ENCODE results near the gene DDHD1.

DDHD1 gene

GRCh38 chr14:53152184-53152886, 788 bp downstream of the DDHD1 start:
- H3K36me3 ChIP-seq (ENCODE audit: control insufficient read depth in 2 of 2, insufficient read depth in 2 of 2, low read length in 2 of 2) = no peaks in the 10 kb centered on the region
- peak overlapping the region; percentile 82 to 86 for H3K27ac ChIP-seq (ENCODE audit: low read depth in 2 of 2, low read length in 2 of 2)
- peak overlapping the region; percentile 75 to 82 for H3K9ac ChIP-seq (ENCODE audit: low read depth in 1 of 2, low read length in 2 of 2)
- peak overlapping the region; percentile 76 to 85 for H3K4me3 ChIP-seq (ENCODE audit: low read length in 2 of 2)
- no peaks in the 10 kb centered on the region for H3K27me3 ChIP-seq (ENCODE audit: control insufficient read depth in 2 of 2, insufficient read depth in 2 of 2, low read length in 2 of 2)
- no peaks in the 10 kb centered on the region for H3K9me3 ChIP-seq (ENCODE audit: control insufficient read depth in 2 of 2, low read length in 2 of 2)
- H3K4me1 ChIP-seq (ENCODE audit: control insufficient read depth in 2 of 2, insufficient read depth in 2 of 2, low read length in 2 of 2) = peaks cover 8 to 18% of the 10 kb centered on the region in 2 donors

GRCh38 chr14:53151523-53152183, 1.5 kb downstream of the DDHD1 start:
- H3K4me1 ChIP-seq (ENCODE audit: control insufficient read depth in 2 of 2, insufficient read depth in 2 of 2, low read length in 2 of 2) = peaks cover 8 to 18% of the 10 kb centered on the region in 2 donors
- no peaks in the 10 kb centered on the region for H3K36me3 ChIP-seq (ENCODE audit: control insufficient read depth in 2 of 2, insufficient read depth in 2 of 2, low read length in 2 of 2)
- peak overlapping the region; percentile 82 to 86 for H3K27ac ChIP-seq (ENCODE audit: low read depth in 2 of 2, low read length in 2 of 2)
- H3K9me3 ChIP-seq (ENCODE audit: control insufficient read depth in 2 of 2, low read length in 2 of 2) = no peaks in the 10 kb centered on the region
- H3K9ac ChIP-seq (ENCODE audit: low read depth in 1 of 2, low read length in 2 of 2) = peak overlapping the region; percentile 75 to 82
- H3K27me3 ChIP-seq (ENCODE audit: control insufficient read depth in 2 of 2, insufficient read depth in 2 of 2, low read length in 2 of 2) = no peaks in the 10 kb centered on the region
- H3K4me3 ChIP-seq (ENCODE audit: low read length in 2 of 2) = peak overlapping the region; percentile 76 to 85

GRCh38 chr14:53149668-53150316, 3.3 kb downstream of the DDHD1 start:
- no peaks in the 10 kb centered on the region for H3K36me3 ChIP-seq (ENCODE audit: control insufficient read depth in 2 of 2, insufficient read depth in 2 of 2, low read length in 2 of 2)
- H3K27ac ChIP-seq (ENCODE audit: low read depth in 2 of 2, low read length in 2 of 2) = no peak overlapping the region
- no peak overlapping the region for H3K9ac ChIP-seq (ENCODE audit: low read depth in 1 of 2, low read length in 2 of 2)
- H3K4me3 ChIP-seq (ENCODE audit: low read length in 2 of 2) = peak overlapping the region in 1 of 2 donors; percentile 26
- no peaks in the 10 kb centered on the region for H3K9me3 ChIP-seq (ENCODE audit: control insufficient read depth in 2 of 2, low read length in 2 of 2)
- H3K4me1 ChIP-seq (ENCODE audit: control insufficient read depth in 2 of 2, insufficient read depth in 2 of 2, low read length in 2 of 2) = peaks cover 8 to 18% of the 10 kb centered on the region in 2 donors
- H3K27me3 ChIP-seq (ENCODE audit: control insufficient read depth in 2 of 2, insufficient read depth in 2 of 2, low read length in 2 of 2) = no peaks in the 10 kb centered on the region

GRCh38 chr14:53148671-53149070, 4.5 kb downstream of the DDHD1 start:
- Histone ChIP-seq H3K27ac (ENCODE audit: low read depth in 2 of 2, low read length in 2 of 2) (no peak overlapping the region), H3K27me3 (ENCODE audit: control insufficient read depth in 2 of 2, insufficient read depth in 2 of 2, low read length in 2 of 2) (no peaks in the 10 kb centered on the region), H3K36me3 (ENCODE audit: control insufficient read depth in 2 of 2, insufficient read depth in 2 of 2, low read length in 2 of 2) (no peaks in the 10 kb centered on the region), H3K9ac (ENCODE audit: low read depth in 1 of 2, low read length in 2 of 2) (no peak overlapping the region), H3K9me3 (ENCODE audit: control insufficient read depth in 2 of 2, low read length in 2 of 2) (no peaks in the 10 kb centered on the region), H3K4me3 (ENCODE audit: low read length in 2 of 2) (no peak overlapping the region), H3K4me1 (ENCODE audit: control insufficient read depth in 2 of 2, insufficient read depth in 2 of 2, low read length in 2 of 2) (peaks cover 8 to 18% of the 10 kb centered on the region in 2 donors)

- H3K36me3 ChIP-seq (ENCODE audit: control insufficient read depth in 2 of 2, insufficient read depth in 2 of 2, low read length in 2 of 2) = no peaks in the 10 kb centered on the region
- H3K9me3 ChIP-seq (ENCODE audit: control insufficient read depth in 2 of 2, low read length in 2 of 2) = no peaks in the 10 kb centered on the region
- H3K27me3 ChIP-seq (ENCODE audit: control insufficient read depth in 2 of 2, insufficient read depth in 2 of 2, low read length in 2 of 2) = no peaks in the 10 kb centered on the region
- no peak overlapping the region for H3K4me3 ChIP-seq (ENCODE audit: low read length in 2 of 2)
- peaks cover 8 to 15% of the 10 kb centered on the region in 2 donors for H3K4me1 ChIP-seq (ENCODE audit: control insufficient read depth in 2 of 2, insufficient read depth in 2 of 2, low read length in 2 of 2)
- no peak overlapping the region for H3K9ac ChIP-seq (ENCODE audit: low read depth in 1 of 2, low read length in 2 of 2)
- H3K27ac ChIP-seq (ENCODE audit: low read depth in 2 of 2, low read length in 2 of 2) = no peak overlapping the region
Measured at GRCh38 chr14:53147893-53148292, 5.2 kb downstream of the DDHD1 start.

GRCh38 chr14:53147208-53147607, 5.9 kb downstream of the DDHD1 start:
- Histone ChIP-seq H3K27me3 (ENCODE audit: control insufficient read depth in 2 of 2, insufficient read depth in 2 of 2, low read length in 2 of 2) (no peaks in the 10 kb centered on the region), H3K4me1 (ENCODE audit: control insufficient read depth in 2 of 2, insufficient read depth in 2 of 2, low read length in 2 of 2) (peaks cover 8 to 15% of the 10 kb centered on the region in 2 donors), H3K9me3 (ENCODE audit: control insufficient read depth in 2 of 2, low read length in 2 of 2) (no peaks in the 10 kb centered on the region), H3K9ac (ENCODE audit: low read depth in 1 of 2, low read length in 2 of 2) (no peak overlapping the region), H3K4me3 (ENCODE audit: low read length in 2 of 2) (no peak overlapping the region), H3K36me3 (ENCODE audit: control insufficient read depth in 2 of 2, insufficient read depth in 2 of 2, low read length in 2 of 2) (no peaks in the 10 kb centered on the region), H3K27ac (ENCODE audit: low read depth in 2 of 2, low read length in 2 of 2) (no peak overlapping the region)

- Histone ChIP-seq H3K4me1 (ENCODE audit: control insufficient read depth in 2 of 2, insufficient read depth in 2 of 2, low read length in 2 of 2) (peaks cover 5 to 14% of the 10 kb centered on the region in 2 donors), H3K9ac (ENCODE audit: low read depth in 1 of 2, low read length in 2 of 2) (no peak overlapping the region), H3K27me3 (ENCODE audit: control insufficient read depth in 2 of 2, insufficient read depth in 2 of 2, low read length in 2 of 2) (no peaks in the 10 kb centered on the region), H3K27ac (ENCODE audit: low read depth in 2 of 2, low read length in 2 of 2) (no peak overlapping the region), H3K36me3 (ENCODE audit: control insufficient read depth in 2 of 2, insufficient read depth in 2 of 2, low read length in 2 of 2) (no peaks in the 10 kb centered on the region), H3K9me3 (ENCODE audit: control insufficient read depth in 2 of 2, low read length in 2 of 2) (no peaks in the 10 kb centered on the region), H3K4me3 (ENCODE audit: low read length in 2 of 2) (no peak overlapping the region)
Measured at GRCh38 chr14:53146739-53147138, 6.4 kb downstream of the DDHD1 start.

GRCh38 chr14:53144244-53144643, 8.9 kb downstream of the DDHD1 start:
- Histone ChIP-seq H3K9me3 (ENCODE audit: control insufficient read depth in 2 of 2, low read length in 2 of 2) (peaks cover 5% of the 10 kb centered on the region in 2 donors), H3K27me3 (ENCODE audit: control insufficient read depth in 2 of 2, insufficient read depth in 2 of 2, low read length in 2 of 2) (no peaks in the 10 kb centered on the region), H3K9ac (ENCODE audit: low read depth in 1 of 2, low read length in 2 of 2) (no peak overlapping the region), H3K4me3 (ENCODE audit: low read length in 2 of 2) (no peak overlapping the region), H3K4me1 (ENCODE audit: control insufficient read depth in 2 of 2, insufficient read depth in 2 of 2, low read length in 2 of 2) (no peaks in the 10 kb centered on the region), H3K27ac (ENCODE audit: low read depth in 2 of 2, low read length in 2 of 2) (no peak overlapping the region), H3K36me3 (ENCODE audit: control insufficient read depth in 2 of 2, insufficient read depth in 2 of 2, low read length in 2 of 2) (no peaks in the 10 kb centered on the region)

GRCh38 chr14:53140585-53140984, 12.5 kb downstream of the DDHD1 start:
- H3K27me3 ChIP-seq (ENCODE audit: control insufficient read depth in 2 of 2, insufficient read depth in 2 of 2, low read length in 2 of 2) = no peaks in the 10 kb centered on the region
- peaks cover 5 to 8% of the 10 kb centered on the region in 2 donors for H3K9me3 ChIP-seq (ENCODE audit: control insufficient read depth in 2 of 2, low read length in 2 of 2)
- H3K27ac ChIP-seq (ENCODE audit: low read depth in 2 of 2, low read length in 2 of 2) = no peak overlapping the region
- no peaks in the 10 kb centered on the region for H3K4me1 ChIP-seq (ENCODE audit: control insufficient read depth in 2 of 2, insufficient read depth in 2 of 2, low read length in 2 of 2)
- no peaks in the 10 kb centered on the region for H3K36me3 ChIP-seq (ENCODE audit: control insufficient read depth in 2 of 2, insufficient read depth in 2 of 2, low read length in 2 of 2)
- H3K4me3 ChIP-seq (ENCODE audit: low read length in 2 of 2) = no peak overlapping the region
- no peak overlapping the region for H3K9ac ChIP-seq (ENCODE audit: low read depth in 1 of 2, low read length in 2 of 2)

- peaks cover 5 to 8% of the 10 kb centered on the region in 2 donors for H3K9me3 ChIP-seq (ENCODE audit: control insufficient read depth in 2 of 2, low read length in 2 of 2)
- H3K27ac ChIP-seq (ENCODE audit: low read depth in 2 of 2, low read length in 2 of 2) = no peak overlapping the region
- no peaks in the 10 kb centered on the region for H3K27me3 ChIP-seq (ENCODE audit: control insufficient read depth in 2 of 2, insufficient read depth in 2 of 2, low read length in 2 of 2)
- no peak overlapping the region for H3K9ac ChIP-seq (ENCODE audit: low read depth in 1 of 2, low read length in 2 of 2)
- no peaks in the 10 kb centered on the region for H3K4me1 ChIP-seq (ENCODE audit: control insufficient read depth in 2 of 2, insufficient read depth in 2 of 2, low read length in 2 of 2)
- no peak overlapping the region for H3K4me3 ChIP-seq (ENCODE audit: low read length in 2 of 2)
- H3K36me3 ChIP-seq (ENCODE audit: control insufficient read depth in 2 of 2, insufficient read depth in 2 of 2, low read length in 2 of 2) = no peaks in the 10 kb centered on the region
Measured at GRCh38 chr14:53137568-53138203, 15.4 kb downstream of the DDHD1 start.

Measured in mucosa of rectum (tissue), 2 donors.